HFF-Myc (cell line): ENCODE measurements around the gene USP24.

Experiments used
- DNase-seq: peaks from one replicate; pipeline ENCODE4 v3.0.0-alpha.2; 2011; ENCODE audit warnings: low read depth; ENCODE audit errors: extremely low read depth
- H3K4me3 ChIP-seq: replicated peaks from 2 replicates; pipeline ENCODE4 v1.5.1; 2011; ENCODE audit warnings: low read depth, mild to moderate bottlenecking, control low read depth, low read length
- TF ChIP-seq, protein P1 (sequence below): IDR thresholded peaks from 2 replicates; pipeline ENCODE4 v1.5.1; 2012; ENCODE audit warnings: mild to moderate bottlenecking, low read depth, low read length, control low read depth; ENCODE audit errors: missing control alignments

The USP24 gene

GRCh38 chr1:55180075-55180670, 35.0 kb downstream of the USP24 start:
- no peak overlapping the region for H3K4me3 ChIP-seq
- DNase-seq, result no peak
- TF ChIP-seq, protein P1, sequence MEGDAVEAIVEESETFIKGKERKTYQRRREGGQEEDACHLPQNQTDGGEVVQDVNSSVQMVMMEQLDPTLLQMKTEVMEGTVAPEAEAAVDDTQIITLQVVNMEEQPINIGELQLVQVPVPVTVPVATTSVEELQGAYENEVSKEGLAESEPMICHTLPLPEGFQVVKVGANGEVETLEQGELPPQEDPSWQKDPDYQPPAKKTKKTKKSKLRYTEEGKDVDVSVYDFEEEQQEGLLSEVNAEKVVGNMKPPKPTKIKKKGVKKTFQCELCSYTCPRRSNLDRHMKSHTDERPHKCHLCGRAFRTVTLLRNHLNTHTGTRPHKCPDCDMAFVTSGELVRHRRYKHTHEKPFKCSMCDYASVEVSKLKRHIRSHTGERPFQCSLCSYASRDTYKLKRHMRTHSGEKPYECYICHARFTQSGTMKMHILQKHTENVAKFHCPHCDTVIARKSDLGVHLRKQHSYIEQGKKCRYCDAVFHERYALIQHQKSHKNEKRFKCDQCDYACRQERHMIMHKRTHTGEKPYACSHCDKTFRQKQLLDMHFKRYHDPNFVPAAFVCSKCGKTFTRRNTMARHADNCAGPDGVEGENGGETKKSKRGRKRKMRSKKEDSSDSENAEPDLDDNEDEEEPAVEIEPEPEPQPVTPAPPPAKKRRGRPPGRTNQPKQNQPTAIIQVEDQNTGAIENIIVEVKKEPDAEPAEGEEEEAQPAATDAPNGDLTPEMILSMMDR, result no peak

DNA sequence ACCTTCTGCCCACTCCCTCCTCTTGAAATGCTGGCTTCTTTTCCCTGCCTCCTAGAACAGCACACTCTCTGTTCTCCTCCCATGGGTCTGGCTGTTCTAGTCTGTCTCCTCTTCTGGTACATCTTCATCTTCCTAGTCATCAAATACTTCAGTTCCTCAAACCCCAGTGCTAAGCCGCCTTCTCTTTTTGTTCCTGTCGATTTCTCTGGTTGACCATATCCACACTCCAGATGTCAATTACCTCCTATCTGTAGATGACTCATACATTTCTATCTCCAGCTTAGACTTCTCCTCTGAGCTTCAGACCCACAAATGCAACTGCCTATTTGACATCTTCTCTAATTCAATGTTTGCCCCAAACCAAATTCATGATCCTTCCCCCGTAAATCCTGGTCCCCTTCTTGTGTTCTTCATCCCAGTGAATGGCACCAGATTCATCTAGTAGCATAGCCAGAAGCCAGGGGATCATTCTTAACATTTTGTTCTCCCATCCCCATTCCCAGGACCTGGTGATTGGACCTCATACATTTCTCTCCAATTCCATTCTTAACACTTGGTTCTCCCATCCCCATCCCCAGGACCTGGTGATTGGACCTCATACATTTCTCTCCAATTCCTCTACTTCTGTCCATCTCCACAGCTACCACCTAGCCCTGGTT, 35.9 kb downstream of the USP24 start:
- H3K4me3 ChIP-seq, result no peak overlapping the region
- no peak for DNase-seq
- TF ChIP-seq, protein P1, result no peak

DNA sequence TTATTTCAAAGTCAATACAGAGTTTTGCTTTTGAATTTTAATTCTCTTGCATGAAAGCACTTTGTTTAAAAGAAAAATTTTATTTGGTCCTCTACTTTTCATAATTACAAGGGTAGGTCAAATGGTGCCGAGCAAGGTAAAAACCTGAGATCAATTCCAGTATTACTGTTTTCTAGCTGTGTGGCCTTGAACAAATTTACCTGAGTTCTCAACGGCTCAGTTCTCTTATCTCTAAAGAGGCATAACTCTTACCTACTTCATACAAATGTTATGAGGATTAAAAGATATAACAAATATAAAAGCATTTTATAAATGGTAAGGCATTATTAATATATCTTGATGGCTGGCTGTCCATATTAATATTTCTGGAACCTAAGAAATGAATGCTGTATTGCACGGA, 42.5 kb downstream of the USP24 start:
- TF ChIP-seq, protein P1, result no peak
- no peak for DNase-seq
- H3K4me3 ChIP-seq, result no peak overlapping the region

DNA sequence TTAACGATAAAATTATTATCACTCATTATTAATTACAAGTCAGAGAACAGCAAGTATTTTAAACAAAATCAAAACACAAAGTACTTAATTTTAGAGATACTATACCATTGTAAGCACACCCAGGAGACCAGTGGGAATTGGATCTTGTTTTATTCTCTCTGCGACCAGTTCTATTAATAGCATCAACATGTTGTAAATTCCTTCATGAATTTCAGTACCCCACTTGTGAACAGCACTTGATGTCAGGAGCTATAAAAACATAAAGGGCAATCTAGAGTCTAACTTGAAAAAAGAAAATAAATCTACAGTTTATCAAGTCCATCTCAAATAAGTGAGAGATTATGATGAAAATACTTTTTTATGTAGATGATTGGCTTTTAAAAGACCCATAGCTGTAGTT, 42.9 kb downstream of the USP24 start:
- no peak for DNase-seq
- TF ChIP-seq, protein P1, result no peak
- H3K4me3 ChIP-seq, result no peak overlapping the region

- no peak overlapping the region for H3K4me3 ChIP-seq
- no peak for DNase-seq
- TF ChIP-seq, protein P1, result no peak
Measured at GRCh38 chr1:55171694-55172093, 43.5 kb downstream of the USP24 start.

DNA sequence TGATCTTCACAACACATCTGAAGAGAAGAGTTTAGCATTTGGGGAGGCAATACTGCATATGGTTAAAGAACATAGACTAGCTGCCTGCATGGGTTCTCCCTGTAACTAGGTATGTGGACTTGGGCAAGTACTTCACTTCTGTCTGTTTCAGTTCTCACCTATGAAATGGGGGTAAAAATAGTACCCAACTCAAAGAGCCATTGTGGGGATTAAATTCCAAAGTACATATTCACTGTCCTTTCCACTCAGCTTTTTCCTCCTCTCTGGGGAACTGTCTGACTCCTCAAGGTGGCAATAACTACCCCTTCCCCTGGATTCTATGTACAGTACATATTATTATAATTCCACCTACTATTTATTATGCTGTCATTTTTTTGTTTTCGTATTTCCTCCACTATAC, 44.7 kb downstream of the USP24 start:
- H3K4me3 ChIP-seq, result no peak overlapping the region
- DNase-seq, result no peak
- TF ChIP-seq, protein P1, result no peak

DNA sequence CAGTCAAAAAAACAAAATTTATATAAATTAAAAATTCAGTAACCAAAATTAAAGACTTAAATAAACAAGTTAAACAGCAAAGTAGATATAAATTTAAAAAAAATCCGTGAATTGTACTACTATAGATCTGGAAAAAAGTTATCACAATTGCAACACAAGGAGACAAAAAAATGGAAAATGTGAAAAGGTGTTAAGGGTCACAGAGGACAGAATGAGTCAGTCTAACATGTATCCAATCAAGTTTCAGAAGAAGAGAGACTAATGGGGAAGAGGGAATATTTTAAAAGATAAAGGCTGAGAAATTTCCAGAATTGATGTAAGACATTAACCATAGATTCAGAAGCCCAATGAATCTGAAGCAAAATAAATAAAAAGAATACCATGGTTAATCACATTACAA, 46.0 kb downstream of the USP24 start:
- TF ChIP-seq, protein P1, result no peak
- no peak for DNase-seq
- no peak overlapping the region for H3K4me3 ChIP-seq
